Activated naive CD4-positive, alpha-beta T cell treated with anti-CD3 and anti-CD28 coated beads, Interleukin-2, amount 50 U/mL, for 24 hours (primary cell): Measurements from ENCODE around the gene PCDHGB2.
"Not testable (repeated sequence)": the region's sequence is repeated elsewhere in the genome, so short reads cannot be mapped to it uniquely, and the experiment has no call there.

Experiments
- H3K27ac Mint-ChIP-seq: one replicate; pipeline ENCODE4 v1.8.0; 2021; ENCODE audit warnings: mild to moderate bottlenecking, mixed read lengths
- H3K27me3 Mint-ChIP-seq: one replicate; pipeline ENCODE4 v1.8.0; 2021; ENCODE audit warnings: mixed read lengths
- H3K36me3 Mint-ChIP-seq: one replicate; pipeline ENCODE4 v1.8.0; 2021; ENCODE audit warnings: mixed read lengths
- H3K4me1 Mint-ChIP-seq: one replicate; pipeline ENCODE4 v1.8.0; 2021; ENCODE audit warnings: mixed read lengths
- H3K4me3 Mint-ChIP-seq: one replicate; pipeline ENCODE4 v1.8.0; 2021; ENCODE audit warnings: mild to moderate bottlenecking, mixed read lengths
- H3K9me3 Mint-ChIP-seq: one replicate; pipeline ENCODE4 v1.8.0; 2021; ENCODE audit warnings: mixed read lengths

Gene PCDHGB2

DNA sequence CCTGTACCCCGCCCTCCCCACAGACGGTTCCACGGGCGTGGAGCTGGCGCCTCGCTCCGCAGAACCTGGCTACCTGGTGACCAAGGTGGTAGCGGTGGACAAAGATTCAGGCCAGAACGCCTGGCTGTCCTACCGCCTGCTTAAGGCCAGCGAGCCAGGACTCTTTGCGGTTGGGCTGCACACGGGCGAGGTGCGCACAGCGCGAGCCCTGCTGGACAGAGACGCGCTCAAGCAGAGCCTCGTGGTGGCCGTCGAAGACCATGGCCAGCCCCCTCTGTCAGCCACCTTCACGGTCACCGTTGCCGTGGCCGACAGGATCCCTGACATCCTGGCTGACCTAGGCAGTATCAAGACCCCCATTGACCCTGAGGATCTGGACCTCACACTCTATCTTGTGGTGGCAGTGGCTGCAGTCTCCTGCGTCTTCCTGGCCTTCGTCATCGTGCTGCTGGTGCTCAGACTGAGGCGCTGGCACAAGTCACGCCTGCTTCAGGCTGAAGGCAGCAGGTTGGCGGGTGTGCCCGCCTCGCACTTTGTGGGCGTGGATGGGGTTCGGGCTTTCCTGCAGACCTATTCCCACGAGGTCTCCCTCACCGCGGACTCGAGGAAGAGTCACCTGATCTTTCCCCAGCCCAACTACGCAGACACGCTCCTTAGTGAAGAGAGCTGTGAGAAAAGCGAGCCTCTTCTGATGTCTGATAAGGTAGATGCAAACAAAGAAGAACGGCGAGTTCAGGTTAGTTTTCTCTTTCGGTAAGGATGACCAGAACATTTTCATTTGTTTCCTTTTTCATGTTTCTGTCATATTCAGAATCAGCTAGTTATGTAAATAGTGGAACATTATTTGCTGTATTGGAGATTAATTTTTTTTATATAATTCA, 6.5 kb downstream of the PCDHGB2 start:
- no peak overlapping the region for H3K4me3 Mint-ChIP-seq
- H3K27me3 Mint-ChIP-seq: peaks cover 71% of the 10 kb centered on the region
- H3K36me3 Mint-ChIP-seq: peaks cover 26% of the 10 kb centered on the region
- H3K4me1 Mint-ChIP-seq: peaks cover 5% of the 10 kb centered on the region
- H3K9me3 Mint-ChIP-seq: peaks cover 26% of the 10 kb centered on the region
- no peak overlapping the region for H3K27ac Mint-ChIP-seq

GRCh38 chr5:141369994-141370848, 10.4 kb downstream of the PCDHGB2 start, which contains the start of gene PCDHGB3:
PCDHGB3 (plus strand) TSS chr5:141370242; CDS start chr5:141370395, 153 bp downstream.
- Mint-ChIP-seq H3K4me1 (peaks cover 5% of the 10 kb centered on the region), H3K27ac (no peak within 1 kb of the TSS), H3K27me3 (peaks cover 63% of the 10 kb centered on the region), H3K4me3 (peak within 1 kb of the TSS; percentile 75), H3K36me3 (peaks cover 16% of the 10 kb centered on the region), H3K9me3 (peaks cover 10% of the 10 kb centered on the region)

GRCh38 chr5:141371572-141372475, 12.0 kb downstream of the PCDHGB2 start:
- Mint-ChIP-seq H3K27me3 (peaks cover 61% of the 10 kb centered on the region), H3K4me1 (peaks cover 5% of the 10 kb centered on the region), H3K9me3 (peaks cover 10% of the 10 kb centered on the region), H3K36me3 (peaks cover 15% of the 10 kb centered on the region), H3K27ac (no peak overlapping the region), H3K4me3 (no peak overlapping the region)

GRCh38 chr5:141373673-141374317, 14.0 kb downstream of the PCDHGB2 start, which contains the start of gene PCDHGA6:
PCDHGA6 (plus strand) TSS chr5:141373891; CDS start chr5:141374084, 193 bp downstream.
- peaks cover 5% of the 10 kb centered on the region for H3K4me1 Mint-ChIP-seq
- H3K27ac Mint-ChIP-seq: no peak within 1 kb of the TSS
- H3K9me3 Mint-ChIP-seq: peaks cover 13% of the 10 kb centered on the region
- H3K36me3 Mint-ChIP-seq: peaks cover 16% of the 10 kb centered on the region
- H3K27me3 Mint-ChIP-seq: peaks cover 54% of the 10 kb centered on the region
- no peak within 1 kb of the TSS for H3K4me3 Mint-ChIP-seq

DNA sequence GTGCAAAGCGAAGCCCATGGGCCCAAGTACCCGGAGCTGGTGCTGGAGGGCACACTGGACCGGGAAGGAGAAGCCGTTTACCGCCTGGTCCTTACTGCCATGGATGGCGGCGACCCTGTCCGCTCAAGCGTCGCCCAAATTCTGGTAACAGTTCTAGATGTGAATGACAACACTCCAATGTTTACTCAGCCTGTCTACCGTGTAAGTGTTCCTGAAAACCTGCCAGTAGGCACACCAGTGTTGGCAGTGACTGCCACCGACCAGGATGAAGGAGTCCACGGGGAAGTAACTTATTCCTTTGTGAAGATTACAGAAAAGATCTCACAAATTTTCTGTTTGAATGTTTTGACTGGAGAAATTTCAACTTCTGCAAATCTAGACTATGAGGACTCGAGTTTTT, 14.8 kb downstream of the PCDHGB2 start:
- Mint-ChIP-seq H3K27me3 (peaks cover 51% of the 10 kb centered on the region), H3K36me3 (peaks cover 16% of the 10 kb centered on the region), H3K9me3 (peaks cover 13% of the 10 kb centered on the region)

GRCh38 chr5:141375444-141376155, 15.8 kb downstream of the PCDHGB2 start:
- Mint-ChIP-seq H3K36me3 (peaks cover 14% of the 10 kb centered on the region), H3K9me3 (peaks cover 13% of the 10 kb centered on the region), H3K27me3 (peaks cover 50% of the 10 kb centered on the region)
- H3K27ac Mint-ChIP-seq, H3K4me1 Mint-ChIP-seq, H3K4me3 Mint-ChIP-seq: not testable (repeated sequence)

More for the DNA sequence above, 14.8 kb downstream of the PCDHGB2 start:
- no peak overlapping the region for H3K27ac Mint-ChIP-seq
- H3K4me3 Mint-ChIP-seq: no peak overlapping the region
- H3K4me1 Mint-ChIP-seq: peaks cover 5% of the 10 kb centered on the region

GRCh38 chr5:141382469-141383294, 22.9 kb downstream of the PCDHGB2 start, which contains the start of gene PCDHGA7:
PCDHGA7 (plus strand) TSS chr5:141382742; CDS start chr5:141382900, 158 bp downstream.
- Mint-ChIP-seq H3K4me3 (peak within 1 kb of the TSS; percentile 70), H3K4me1 (no peaks in the 10 kb centered on the region), H3K9me3 (peaks cover 21% of the 10 kb centered on the region), H3K27me3 (peaks cover 59% of the 10 kb centered on the region), H3K36me3 (peaks cover 18% of the 10 kb centered on the region), H3K27ac (no peak within 1 kb of the TSS)

DNA sequence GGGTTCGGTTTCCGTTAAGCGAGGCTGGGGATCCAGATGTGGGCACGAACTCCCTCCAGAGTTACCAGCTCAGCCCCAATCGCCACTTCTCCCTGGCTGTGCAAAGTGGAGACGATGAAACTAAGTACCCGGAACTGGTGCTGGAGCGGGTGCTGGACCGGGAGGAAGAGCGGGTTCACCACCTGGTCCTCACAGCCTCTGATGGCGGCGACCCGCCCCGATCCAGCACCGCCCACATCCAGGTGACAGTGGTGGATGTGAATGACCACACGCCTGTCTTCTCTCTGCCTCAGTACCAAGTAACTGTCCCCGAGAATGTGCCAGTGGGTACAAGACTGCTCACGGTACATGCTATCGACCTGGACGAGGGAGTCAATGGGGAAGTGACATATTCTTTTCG, 23.6 kb downstream of the PCDHGB2 start:
- Mint-ChIP-seq H3K36me3 (peaks cover 19% of the 10 kb centered on the region), H3K27me3 (peaks cover 61% of the 10 kb centered on the region), H3K27ac (no peak overlapping the region), H3K4me1 (peaks cover under 1% of the 10 kb centered on the region), H3K4me3 (peak overlapping the region; percentile 70), H3K9me3 (peaks cover 22% of the 10 kb centered on the region)

GRCh38 chr5:141384471-141385267, 24.9 kb downstream of the PCDHGB2 start:
- peaks cover 31% of the 10 kb centered on the region for H3K9me3 Mint-ChIP-seq

DNA sequence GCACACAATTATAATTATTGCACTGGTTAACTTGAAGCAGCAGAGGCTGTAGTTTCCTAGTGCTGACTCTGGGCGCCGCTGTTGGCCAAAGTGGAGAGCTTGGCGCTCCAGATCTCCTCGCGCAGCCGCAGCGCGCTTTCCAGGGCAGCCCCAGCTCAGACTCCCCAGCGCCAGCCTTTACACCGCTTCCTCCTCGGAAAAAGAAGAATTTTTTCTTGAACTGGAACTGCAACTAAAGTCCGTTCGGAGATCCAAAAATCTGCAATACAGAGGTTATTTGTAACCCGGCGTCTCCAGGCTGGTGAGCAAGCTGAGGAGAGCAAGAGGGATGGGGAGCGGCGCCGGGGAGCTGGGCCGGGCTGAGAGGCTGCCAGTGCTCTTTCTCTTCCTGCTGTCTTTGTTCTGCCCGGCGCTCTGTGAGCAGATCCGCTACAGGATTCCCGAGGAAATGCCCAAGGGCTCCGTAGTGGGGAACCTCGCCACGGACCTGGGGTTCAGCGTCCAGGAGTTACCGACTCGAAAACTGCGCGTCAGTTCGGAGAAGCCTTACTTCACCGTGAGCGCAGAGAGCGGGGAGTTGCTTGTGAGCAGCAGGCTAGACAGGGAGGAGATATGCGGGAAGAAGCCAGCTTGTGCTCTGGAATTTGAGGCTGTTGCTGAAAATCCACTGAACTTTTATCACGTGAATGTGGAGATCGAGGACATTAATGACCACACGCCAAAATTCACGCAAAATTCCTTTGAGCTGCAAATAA, 27.9 kb downstream of the PCDHGB2 start, which contains the start of gene PCDHGB4:
Gene PCDHGB4, plus strand, starts transcription at position 142 of the 755 bp plus-strand sequence. Its CDS starts 187 bp downstream, at position 329.
- Mint-ChIP-seq H3K4me3 (peak within 1 kb of the TSS; percentile 11), H3K9me3 (peaks cover 40% of the 10 kb centered on the region), H3K27me3 (peaks cover 63% of the 10 kb centered on the region), H3K36me3 (peaks cover 27% of the 10 kb centered on the region)
- not testable (repeated sequence) for H3K4me1 Mint-ChIP-seq, H3K27ac Mint-ChIP-seq

More at GRCh38 chr5:141384471-141385267, 24.9 kb downstream of the PCDHGB2 start:
- no peak overlapping the region for H3K4me3 Mint-ChIP-seq
- H3K36me3 Mint-ChIP-seq: peaks cover 23% of the 10 kb centered on the region
- H3K27me3 Mint-ChIP-seq: peaks cover 63% of the 10 kb centered on the region
- H3K4me1 Mint-ChIP-seq: peaks cover 3% of the 10 kb centered on the region
- no peak overlapping the region for H3K27ac Mint-ChIP-seq

- H3K4me1 Mint-ChIP-seq: peaks cover 3% of the 10 kb centered on the region
- H3K36me3 Mint-ChIP-seq: peaks cover 29% of the 10 kb centered on the region
- H3K27ac Mint-ChIP-seq: no peak overlapping the region
- H3K9me3 Mint-ChIP-seq: peaks cover 40% of the 10 kb centered on the region
- peaks cover 64% of the 10 kb centered on the region for H3K27me3 Mint-ChIP-seq
- no peak overlapping the region for H3K4me3 Mint-ChIP-seq
These were observed 28.9 kb downstream of the PCDHGB2 start for GRCh38 chr5:141388661-141389060.
